GM19467 (cell line): Measurements from ENCODE around the gene MRPS25.
"Not testable (repeated sequence)": the region's sequence is repeated elsewhere in the genome, so short reads cannot be mapped to it uniquely, and the experiment has no call there.

Source experiments
- ATAC-seq: cut with Tn5 transposase; IDR thresholded peaks from one replicate; pipeline ENCODE4 v1.9.1; 2021; ENCODE audit warnings: mild to moderate bottlenecking, moderate library complexity; ENCODE audit not compliant: unreplicated experiment

Gene MRPS25

DNA sequence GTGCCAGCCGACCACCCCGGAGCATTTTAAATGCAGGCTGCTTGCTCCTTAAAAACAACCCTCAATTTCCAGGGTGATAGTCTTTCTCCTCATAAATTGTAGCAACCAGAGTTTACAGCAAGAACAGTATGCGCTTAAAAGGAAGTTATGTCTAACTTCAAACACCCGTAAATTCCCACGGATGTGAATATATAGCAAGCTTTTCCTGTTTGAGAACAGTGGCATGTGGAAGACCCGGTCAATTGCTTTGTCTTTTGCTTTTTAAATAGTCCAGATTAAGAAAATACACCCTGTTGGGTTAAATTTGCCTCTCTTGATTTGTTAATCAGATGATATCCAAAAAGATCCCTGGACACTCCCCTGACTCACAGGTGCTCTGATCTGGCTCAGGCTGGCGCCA lies 20.8 kb downstream of the MRPS25 start:
- no peak for ATAC-seq

GRCh38 chr3:15043408-15044171 lies 21.5 kb downstream of the MRPS25 start:
- no peak for ATAC-seq

GRCh38 chr3:15042936-15043335 lies 22.2 kb downstream of the MRPS25 start:
- ATAC-seq: no peak

DNA sequence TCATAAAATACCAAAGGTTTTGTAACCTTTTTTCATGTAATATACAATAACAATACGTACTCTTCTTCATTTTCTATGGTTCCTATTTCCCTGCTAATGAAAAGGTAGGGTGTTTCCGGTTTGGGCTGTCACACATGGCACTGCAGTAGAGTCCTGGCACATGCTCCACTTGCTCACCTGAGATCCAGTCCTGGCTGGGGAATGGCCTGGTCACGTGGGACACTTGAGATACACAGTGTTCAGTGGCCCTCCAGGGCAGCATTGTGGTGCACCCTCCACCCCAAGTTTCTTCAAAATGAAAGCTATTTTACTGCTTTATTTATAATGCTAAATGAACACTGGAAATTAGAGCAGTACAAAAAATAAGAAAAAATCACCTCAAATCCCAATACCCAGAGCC lies 23.2 kb downstream of the MRPS25 start:
- ATAC-seq: no peak

DNA sequence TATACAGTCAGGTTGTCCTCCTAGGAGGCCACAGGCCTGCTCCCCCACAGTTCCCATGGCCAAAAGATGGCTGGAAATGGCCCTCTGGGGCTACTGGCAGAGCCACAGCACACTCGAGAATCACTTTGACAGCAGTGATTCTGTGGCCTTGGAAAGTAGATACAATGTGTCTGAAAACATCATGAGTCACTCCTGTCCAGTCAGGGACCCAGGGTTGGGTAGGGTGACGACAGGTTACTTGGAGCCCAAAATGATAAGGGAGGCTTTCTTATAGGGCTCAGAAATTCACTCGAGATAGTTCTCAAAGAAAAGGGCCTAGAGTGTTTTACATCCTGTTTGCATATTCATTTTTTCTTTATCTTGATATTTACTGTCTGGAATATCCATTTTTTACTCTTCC lies 24.3 kb downstream of the MRPS25 start:
- ATAC-seq: no peak

DNA sequence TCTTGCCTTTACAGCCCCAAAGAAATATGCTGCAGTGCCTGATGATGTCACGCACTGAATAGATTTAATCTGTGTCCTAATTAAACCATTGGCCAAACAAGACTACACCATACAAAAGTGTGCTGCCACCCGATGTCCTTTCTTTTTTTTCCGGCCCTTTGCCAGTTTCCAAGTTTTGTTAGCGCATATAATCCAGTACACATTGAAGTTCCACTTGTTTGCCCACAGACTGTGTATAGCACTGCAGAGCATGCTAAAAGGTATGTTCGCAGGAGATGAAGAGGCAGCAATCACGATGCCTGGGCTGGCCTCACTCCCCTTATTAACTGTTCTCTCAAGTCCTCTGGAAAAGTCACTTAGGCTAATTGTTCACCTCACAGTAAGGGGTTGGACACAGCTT lies 26.8 kb downstream of the MRPS25 start:
- no peak for ATAC-seq

DNA sequence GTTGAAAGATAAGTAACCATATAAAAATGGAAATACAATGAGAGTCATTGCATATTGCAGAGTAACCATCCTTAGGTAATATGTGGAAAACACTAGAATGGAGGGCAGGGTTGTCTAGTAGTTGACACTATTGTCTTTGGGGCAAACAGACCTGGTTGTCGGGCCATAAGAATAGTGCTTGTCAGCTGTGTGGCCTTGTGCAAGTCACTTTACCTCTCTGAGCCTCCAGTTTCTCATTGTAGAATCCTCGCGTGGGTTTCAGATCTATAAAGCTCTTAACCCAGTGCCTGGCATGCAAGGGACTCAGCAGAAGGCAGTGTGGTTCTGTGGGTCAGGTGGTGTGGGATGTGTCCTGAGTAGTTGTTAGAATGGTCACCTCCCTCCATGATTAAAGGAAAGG lies 32.0 kb downstream of the MRPS25 start:
- ATAC-seq: no peak

GRCh38 chr3:15032650-15033049 lies 32.5 kb downstream of the MRPS25 start:
- no peak for ATAC-seq

GRCh38 chr3:15029625-15030024 lies 35.5 kb downstream of the MRPS25 start:
- no peak for ATAC-seq

DNA sequence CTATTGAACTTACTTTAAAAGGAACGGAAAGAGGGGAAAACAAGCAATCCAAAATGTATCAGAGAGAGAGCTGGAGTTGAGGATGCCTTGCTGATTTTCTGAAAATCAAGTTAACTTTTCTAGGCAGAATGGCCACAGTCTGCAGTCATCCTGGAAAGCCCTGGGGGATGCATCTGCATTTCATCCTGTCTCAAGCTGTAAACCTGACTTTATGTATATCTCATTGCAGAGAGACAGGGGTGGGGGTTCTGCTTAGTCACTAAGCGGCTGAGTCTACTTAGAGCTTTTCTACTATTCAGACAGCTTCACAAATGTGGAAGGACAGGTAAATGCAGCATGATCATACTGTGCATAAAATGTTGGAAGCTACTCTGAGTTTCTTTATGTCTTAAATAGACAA lies 41.4 kb downstream of the MRPS25 start:
- no peak for ATAC-seq

GRCh38 chr3:15023249-15023648 lies 41.9 kb downstream of the MRPS25 start:
- ATAC-seq: no peak

GRCh38 chr3:15017191-15017590 lies 47.9 kb downstream of the MRPS25 start:
- no peak for ATAC-seq

- ATAC-seq: no peak
These were observed 49.7 kb downstream of the MRPS25 start for GRCh38 chr3:15015456-15015855.

DNA sequence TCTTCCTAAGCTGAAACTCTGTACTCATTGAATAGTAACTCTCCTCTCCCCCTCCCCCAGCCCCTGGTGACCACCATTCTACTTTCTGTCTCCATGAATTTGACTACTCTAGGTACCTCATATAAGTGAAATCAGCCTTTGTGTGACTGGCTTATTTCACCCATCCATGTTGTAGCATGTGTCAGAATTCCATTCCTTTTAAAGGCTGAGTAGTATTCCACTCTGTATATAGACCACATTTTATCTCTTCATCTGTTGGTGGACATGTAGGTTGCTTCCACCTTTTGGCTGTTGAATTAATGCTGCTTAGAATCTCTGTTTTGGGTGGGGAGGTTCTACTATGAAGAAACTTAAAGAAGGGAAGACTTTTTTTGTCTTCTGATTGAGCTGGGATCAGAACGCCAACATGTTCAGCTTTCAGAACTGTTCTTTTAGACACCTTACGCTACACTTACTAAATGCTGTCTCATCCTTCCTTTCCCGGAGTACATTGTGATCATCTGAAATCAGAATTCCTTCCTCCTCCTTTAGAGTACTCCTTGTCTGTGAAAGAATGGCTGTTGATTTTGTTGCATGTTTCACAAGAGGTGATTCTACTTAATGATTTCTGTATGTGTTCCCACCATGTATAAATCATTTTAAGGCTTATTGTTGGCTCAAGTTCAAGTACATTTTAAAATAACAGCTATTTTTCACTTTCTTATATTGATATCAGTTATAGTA lies 50.3 kb downstream of the MRPS25 start:
- ATAC-seq: no peak

GRCh38 chr3:15011174-15011573 lies 53.9 kb downstream of the MRPS25 start:
- ATAC-seq: no peak

- no peak for ATAC-seq
These were observed 54.5 kb downstream of the MRPS25 start for GRCh38 chr3:15010664-15011063.

GRCh38 chr3:15009167-15009566 lies 55.9 kb downstream of the MRPS25 start:
- no peak for ATAC-seq

- no peak for ATAC-seq
These were observed 57.4 kb downstream of the MRPS25 start for GRCh38 chr3:15007681-15008141.

GRCh38 chr3:14999182-14999581 lies 65.9 kb downstream of the MRPS25 start:
- not testable (repeated sequence) for ATAC-seq
